Adrenal gland (tissue), 5 donors: ENCODE measurements around the gene MYL7.

Experiments used
- POLR2A ChIP-seq, 2 donors: fragments of 450-650 bp; IDR thresholded peaks; one replicate each; pipeline ENCODE4 v1.6.1; 2017; ENCODE audit warnings: antibody characterized with exemption in 2 of 2, mild to moderate bottlenecking in 2 of 2, moderate library complexity in 1 of 2
- TF ChIP-seq, protein P1 (sequence below), 6 experiments: fragments of 450-650 bp in 4 of 6; fragments of 200-600 bp in 2 of 6; sonication (generic) in 1 of 6; IDR thresholded peaks; 1 replicate in 5 of 6; 2 replicates in 1 of 6; pipeline versions ENCODE4 v1.5.1 to v1.8.0; 2016 to 2021; ENCODE audit warnings: antibody characterized with exemption in 6 of 6, mild to moderate bottlenecking in 2 of 6, moderate library complexity in 1 of 6
- donor health status: DM: no; HTN: no; CAD: no.

DNA sequence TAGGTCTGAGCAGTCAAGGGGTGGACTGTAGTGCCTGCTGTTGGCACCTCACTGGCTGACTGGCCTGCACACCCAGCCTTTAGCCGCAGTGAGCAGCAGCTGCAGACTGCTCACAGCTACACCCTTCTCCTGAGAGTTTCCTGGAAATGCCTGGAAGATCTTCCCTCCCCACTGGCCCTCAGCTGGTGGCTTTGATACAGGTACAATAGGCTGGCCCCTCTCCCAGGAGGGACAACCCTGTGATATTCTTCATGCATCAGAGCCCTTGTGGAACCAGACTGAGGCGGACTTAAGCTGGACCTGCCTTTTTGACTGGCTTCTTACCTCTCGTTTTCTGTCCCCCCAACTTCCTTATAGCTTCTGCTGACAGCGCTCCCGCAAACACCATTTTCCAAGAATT, 41.7 kb upstream of the MYL7 start:
- TF ChIP-seq, protein P1, sequence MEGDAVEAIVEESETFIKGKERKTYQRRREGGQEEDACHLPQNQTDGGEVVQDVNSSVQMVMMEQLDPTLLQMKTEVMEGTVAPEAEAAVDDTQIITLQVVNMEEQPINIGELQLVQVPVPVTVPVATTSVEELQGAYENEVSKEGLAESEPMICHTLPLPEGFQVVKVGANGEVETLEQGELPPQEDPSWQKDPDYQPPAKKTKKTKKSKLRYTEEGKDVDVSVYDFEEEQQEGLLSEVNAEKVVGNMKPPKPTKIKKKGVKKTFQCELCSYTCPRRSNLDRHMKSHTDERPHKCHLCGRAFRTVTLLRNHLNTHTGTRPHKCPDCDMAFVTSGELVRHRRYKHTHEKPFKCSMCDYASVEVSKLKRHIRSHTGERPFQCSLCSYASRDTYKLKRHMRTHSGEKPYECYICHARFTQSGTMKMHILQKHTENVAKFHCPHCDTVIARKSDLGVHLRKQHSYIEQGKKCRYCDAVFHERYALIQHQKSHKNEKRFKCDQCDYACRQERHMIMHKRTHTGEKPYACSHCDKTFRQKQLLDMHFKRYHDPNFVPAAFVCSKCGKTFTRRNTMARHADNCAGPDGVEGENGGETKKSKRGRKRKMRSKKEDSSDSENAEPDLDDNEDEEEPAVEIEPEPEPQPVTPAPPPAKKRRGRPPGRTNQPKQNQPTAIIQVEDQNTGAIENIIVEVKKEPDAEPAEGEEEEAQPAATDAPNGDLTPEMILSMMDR (IDR thresholded peaks at IDR 0.05), result no peak
- TF ChIP-seq POLR2A (IDR thresholded peaks at IDR 0.05), result no peak
